22Rv1 (cell line): ENCODE data around the gene PRR33.

Experiments
- ZFX ChIP-seq: fragments of 450-650 bp; IDR thresholded peaks from 2 replicates; pipeline ENCODE4 v1.6.1; 2017; ENCODE audit warnings: antibody characterized with exemption, borderline replicate concordance
- TF ChIP-seq, protein P1 (sequence below): fragments of 450-650 bp; IDR thresholded peaks from 2 replicates; pipeline ENCODE4 v1.5.1; 2017; ENCODE audit warnings: mild to moderate bottlenecking

DNA sequence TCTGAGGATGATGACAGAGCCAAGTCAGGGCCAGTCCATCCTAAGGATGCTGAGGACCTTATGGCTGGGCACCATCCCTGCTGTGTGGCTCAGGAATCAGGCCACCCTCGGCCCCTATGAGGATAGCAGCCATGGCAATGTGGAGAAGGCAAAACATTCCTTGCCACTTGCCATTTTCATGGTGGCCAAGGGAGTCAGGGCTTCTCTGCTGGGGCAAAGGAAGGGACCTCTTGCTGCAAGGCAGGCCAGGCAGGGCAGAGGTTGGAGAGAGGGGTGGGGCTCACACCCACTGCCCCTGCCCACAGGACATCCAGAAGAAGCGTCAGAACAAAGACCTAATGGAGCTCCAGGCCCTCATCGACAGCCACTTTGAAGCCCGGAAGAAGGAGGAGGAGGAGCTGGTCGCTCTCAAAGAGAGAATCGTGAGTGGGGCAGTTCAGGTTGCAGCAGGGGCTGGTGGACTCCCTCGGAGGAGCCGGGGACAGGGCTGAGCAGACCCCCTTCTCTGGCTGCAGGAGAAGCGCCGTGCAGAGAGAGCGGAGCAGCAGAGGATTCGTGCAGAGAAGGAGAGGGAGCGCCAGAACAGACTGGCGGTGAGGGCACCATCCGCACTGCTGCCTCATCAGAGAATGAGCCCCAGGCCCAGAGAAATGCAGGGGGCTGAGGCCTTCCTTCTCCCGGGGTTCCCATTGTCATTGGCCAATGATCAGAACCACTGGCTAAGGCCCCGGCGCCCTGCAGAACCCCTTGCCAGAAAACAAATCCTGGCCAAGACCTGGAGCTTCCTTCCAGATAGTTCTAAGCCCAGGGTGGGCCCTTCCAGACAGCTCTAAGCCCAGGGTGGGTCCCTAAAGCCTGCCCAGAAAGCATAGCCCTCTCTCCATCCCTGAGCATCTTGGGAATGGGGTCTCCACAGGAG lies 42.0 kb upstream of the PRR33 start:
- TF ChIP-seq, protein P1, sequence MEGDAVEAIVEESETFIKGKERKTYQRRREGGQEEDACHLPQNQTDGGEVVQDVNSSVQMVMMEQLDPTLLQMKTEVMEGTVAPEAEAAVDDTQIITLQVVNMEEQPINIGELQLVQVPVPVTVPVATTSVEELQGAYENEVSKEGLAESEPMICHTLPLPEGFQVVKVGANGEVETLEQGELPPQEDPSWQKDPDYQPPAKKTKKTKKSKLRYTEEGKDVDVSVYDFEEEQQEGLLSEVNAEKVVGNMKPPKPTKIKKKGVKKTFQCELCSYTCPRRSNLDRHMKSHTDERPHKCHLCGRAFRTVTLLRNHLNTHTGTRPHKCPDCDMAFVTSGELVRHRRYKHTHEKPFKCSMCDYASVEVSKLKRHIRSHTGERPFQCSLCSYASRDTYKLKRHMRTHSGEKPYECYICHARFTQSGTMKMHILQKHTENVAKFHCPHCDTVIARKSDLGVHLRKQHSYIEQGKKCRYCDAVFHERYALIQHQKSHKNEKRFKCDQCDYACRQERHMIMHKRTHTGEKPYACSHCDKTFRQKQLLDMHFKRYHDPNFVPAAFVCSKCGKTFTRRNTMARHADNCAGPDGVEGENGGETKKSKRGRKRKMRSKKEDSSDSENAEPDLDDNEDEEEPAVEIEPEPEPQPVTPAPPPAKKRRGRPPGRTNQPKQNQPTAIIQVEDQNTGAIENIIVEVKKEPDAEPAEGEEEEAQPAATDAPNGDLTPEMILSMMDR, result no peak
- TF ChIP-seq ZFX, result no peak
